Chondrocyte (in vitro differentiated cells): Measurements from ENCODE around the gene OPTC. TPM values are rescaled to one million over a fixed set of nuclear protein-coding genes. Genes with fewer than 3 reads are reported as not detected.
A peak's percentile ranks its signal among the peaks of the same experiment; 100 is the strongest.

Experiments
- DNase-seq: peaks from one replicate; pipeline ENCODE4 v3.0.0; 2021; ENCODE audit warnings: mixed read lengths, low spot score
- H3K27ac Mint-ChIP-seq: one replicate; pipeline ENCODE4 v1.8.0; 2021; ENCODE audit warnings: mild to moderate bottlenecking, moderate library complexity, mixed read lengths; ENCODE audit not compliant: unreplicated experiment
- H3K27me3 Mint-ChIP-seq: 2 replicates; pipeline ENCODE4 v1.8.0; 2021; ENCODE audit warnings: low read depth, mixed read lengths
- H3K36me3 Mint-ChIP-seq: 2 replicates; pipeline ENCODE4 v1.8.0; 2021; ENCODE audit warnings: low read depth, mixed read lengths
- H3K4me1 Mint-ChIP-seq: 2 replicates; pipeline ENCODE4 v1.8.0; 2021; ENCODE audit warnings: low read depth, mild to moderate bottlenecking, mixed read lengths
- H3K4me3 Mint-ChIP-seq: one replicate; pipeline ENCODE4 v1.8.0; 2021; ENCODE audit warnings: mild to moderate bottlenecking, moderate library complexity, mixed read lengths; ENCODE audit not compliant: unreplicated experiment
- H3K9me3 Mint-ChIP-seq: 2 replicates; pipeline ENCODE4 v1.8.0; 2021; ENCODE audit warnings: low read depth, mixed read lengths
- CTCF ChIP-seq: fragments of 200-600 bp; sonication (generic); IDR thresholded peaks from 2 replicates; pipeline ENCODE4 v1.5.0; 2021; ENCODE audit warnings: antibody characterized with exemption, mild to moderate bottlenecking, moderate library complexity
- total RNA-seq: library from RNA; stranded (reverse); gene quantifications from 3 replicates; pipeline ENCODE4 v1.2.1, GENCODE V29; 2021

OPTC gene
- total RNA-seq, 1 donor from 2014 or later: not detected

DNA sequence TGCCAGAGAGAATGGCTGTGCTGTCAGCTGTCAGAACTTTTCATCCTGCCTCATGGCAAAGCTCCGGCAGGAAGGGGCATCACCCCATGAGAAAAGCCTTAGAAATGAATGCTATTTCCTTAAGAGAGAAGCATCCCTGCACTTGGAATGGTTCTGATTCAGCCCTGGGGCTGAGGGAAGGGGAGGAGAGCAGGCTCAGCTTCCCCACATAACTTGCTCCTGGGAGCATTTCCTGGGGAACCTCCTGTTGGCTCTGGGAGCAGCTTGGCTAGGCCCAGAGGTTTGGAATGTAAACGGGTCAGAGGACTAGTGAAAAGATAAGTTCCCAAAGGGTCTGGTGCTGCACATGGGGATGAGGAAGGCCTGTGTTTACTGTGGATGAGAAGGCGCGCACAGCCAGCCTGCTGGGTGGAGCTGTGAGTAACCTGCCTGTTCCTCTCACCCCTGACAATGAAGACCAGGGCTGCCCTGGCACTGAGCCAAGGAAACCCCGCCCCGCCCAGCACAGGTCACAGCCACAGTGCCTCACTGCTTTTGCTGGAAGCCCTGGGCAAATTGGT lies 13.3 kb upstream of the OPTC start:
- H3K27me3 Mint-ChIP-seq: no peaks in the 10 kb centered on the region
- no peak for TF ChIP-seq CTCF
- no peak for DNase-seq
- H3K4me1 Mint-ChIP-seq: peaks cover 61% of the 10 kb centered on the region
- H3K9me3 Mint-ChIP-seq: no peaks in the 10 kb centered on the region
- H3K36me3 Mint-ChIP-seq: peaks cover 9% of the 10 kb centered on the region
- H3K4me3 Mint-ChIP-seq: peak overlapping the region; percentile 38
- H3K27ac Mint-ChIP-seq: peak overlapping the region; percentile 88

DNA sequence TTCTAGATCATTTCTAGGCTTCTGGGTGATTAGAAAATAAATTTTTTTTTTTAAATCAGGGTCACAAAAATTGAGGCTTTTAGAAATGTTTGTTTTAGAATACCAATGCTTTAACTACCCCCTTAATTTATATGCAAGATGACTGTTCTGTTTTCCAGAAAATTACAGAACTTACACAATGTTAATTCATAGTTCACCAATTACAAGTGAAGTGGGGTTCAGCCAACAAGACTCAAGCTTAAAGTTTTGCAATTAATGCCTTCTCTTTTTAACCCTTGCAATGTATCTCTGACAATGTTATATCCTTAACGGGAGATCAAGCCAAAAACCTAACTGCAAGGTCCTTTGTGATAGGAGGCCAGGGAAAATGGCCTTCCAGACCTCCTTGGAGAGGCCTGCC lies 12.8 kb upstream of the OPTC start:
- Mint-ChIP-seq H3K4me3 (no peak overlapping the region), H3K36me3 (peaks cover 9% of the 10 kb centered on the region), H3K27me3 (no peaks in the 10 kb centered on the region), H3K4me1 (peaks cover 56% of the 10 kb centered on the region), H3K27ac (peak overlapping the region; percentile 88), H3K9me3 (no peaks in the 10 kb centered on the region)
- no peak for DNase-seq
- no peak for TF ChIP-seq CTCF

DNA sequence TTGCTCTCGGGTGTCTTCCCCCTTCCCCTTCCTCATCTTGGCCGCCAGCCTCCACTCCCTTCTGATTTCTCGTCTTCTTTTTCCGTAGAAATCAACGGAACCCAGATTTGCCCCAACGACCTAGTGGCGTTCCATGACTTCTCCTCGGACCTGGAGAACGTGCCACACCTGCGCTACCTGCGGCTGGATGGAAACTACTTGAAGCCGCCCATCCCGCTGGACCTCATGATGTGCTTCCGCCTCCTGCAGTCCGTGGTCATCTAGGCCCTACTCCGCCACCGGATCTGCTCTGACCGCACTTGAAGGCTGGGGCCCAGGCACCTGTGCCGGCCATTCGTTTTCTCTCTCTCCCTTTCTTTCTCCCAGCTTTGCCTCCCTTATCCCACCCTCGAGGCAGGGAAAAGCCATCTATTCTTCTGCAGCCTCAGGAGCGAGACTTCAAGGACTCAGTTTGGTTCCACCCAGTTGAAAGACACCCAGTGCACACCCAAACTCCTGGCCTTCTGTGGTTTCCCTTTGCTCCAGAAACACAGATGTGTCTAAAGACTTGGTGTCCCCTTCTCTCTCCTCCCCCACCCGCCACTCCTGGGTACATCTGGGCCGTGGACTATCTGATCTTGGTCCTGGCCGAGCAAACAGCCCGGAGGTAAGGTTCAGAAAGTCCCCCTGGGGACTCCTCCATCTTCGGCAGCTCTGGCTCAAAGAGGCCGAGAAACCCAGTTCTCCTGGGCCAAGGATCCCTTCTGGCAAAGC lies 7.2 kb upstream of the OPTC start:
- peaks cover 13% of the 10 kb centered on the region for H3K36me3 Mint-ChIP-seq
- TF ChIP-seq CTCF: no peak
- peaks cover 4% of the 10 kb centered on the region for H3K27me3 Mint-ChIP-seq
- H3K27ac Mint-ChIP-seq: peak overlapping the region; percentile 77
- no peaks in the 10 kb centered on the region for H3K9me3 Mint-ChIP-seq
- peak overlapping the region; percentile 67 for H3K4me3 Mint-ChIP-seq
- H3K4me1 Mint-ChIP-seq: peaks cover 9% of the 10 kb centered on the region
- no peak for DNase-seq

DNA sequence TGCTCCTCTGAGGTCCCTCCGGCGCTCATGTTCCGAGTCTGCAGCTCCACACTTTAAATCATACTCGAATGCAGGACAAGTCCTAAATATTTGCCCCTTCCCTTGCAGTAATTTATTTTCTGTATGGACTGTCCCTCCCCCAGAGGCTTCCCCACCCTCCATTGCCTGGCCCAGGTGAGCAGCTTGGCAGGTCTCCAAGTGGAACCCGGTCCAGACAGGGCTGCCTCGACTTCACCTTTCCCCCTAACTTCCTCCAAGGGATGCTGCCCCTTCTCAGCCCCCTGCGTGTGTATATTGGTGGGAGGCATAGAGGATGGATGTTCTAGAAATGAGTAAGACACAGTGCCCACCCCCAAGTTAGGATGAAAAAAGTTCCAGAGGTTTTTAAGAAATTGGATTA lies 5.4 kb upstream of the OPTC start:
- no peak overlapping the region for H3K4me3 Mint-ChIP-seq
- H3K27me3 Mint-ChIP-seq: peaks cover 7% of the 10 kb centered on the region
- peaks cover 9% of the 10 kb centered on the region for H3K4me1 Mint-ChIP-seq
- H3K9me3 Mint-ChIP-seq: no peaks in the 10 kb centered on the region
- H3K36me3 Mint-ChIP-seq: peaks cover 10% of the 10 kb centered on the region
- no peak overlapping the region for H3K27ac Mint-ChIP-seq
- no peak for DNase-seq
- no peak for TF ChIP-seq CTCF

DNA sequence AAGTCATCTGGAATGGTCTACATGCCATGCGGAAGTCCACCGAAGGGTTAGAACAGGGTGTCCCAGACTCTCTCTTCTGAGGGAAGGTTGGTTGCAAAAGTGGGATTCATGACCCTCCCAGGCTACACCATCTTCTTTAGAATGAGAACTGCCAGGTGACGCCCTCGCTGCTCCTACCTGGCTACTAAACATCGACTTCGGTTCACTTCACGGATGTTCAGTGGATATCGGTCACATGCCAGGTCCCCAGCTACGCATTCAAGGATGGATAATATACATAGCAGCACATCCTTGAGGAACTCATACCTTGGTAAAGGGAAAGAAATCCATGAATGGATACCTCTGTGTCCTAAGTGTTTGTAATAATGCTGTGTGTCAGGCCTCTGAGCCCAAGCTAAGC lies 3.3 kb upstream of the OPTC start:
- DNase-seq: no peak
- H3K9me3 Mint-ChIP-seq: no peaks in the 10 kb centered on the region
- H3K4me3 Mint-ChIP-seq: no peak overlapping the region
- H3K27me3 Mint-ChIP-seq: peaks cover 7% of the 10 kb centered on the region
- no peak for TF ChIP-seq CTCF
- H3K4me1 Mint-ChIP-seq: peaks cover 9% of the 10 kb centered on the region
- H3K27ac Mint-ChIP-seq: no peak overlapping the region
- peaks cover 4% of the 10 kb centered on the region for H3K36me3 Mint-ChIP-seq
